Measurements from ENCODE around the gene UBAC1.
"Not testable (repeated sequence)": the region's sequence is repeated elsewhere in the genome, so short reads cannot be mapped to it uniquely, and the experiment has no call there.

Gene UBAC1

GRCh38 chr9:135978642-135979546 lies 17.7 kb upstream of the UBAC1 start:
- DNase-seq (ENCODE audit: low read depth in 2 of 2) = no peak

GRCh38 chr9:135976944-135977343 lies 15.8 kb upstream of the UBAC1 start:
- no peak for DNase-seq (ENCODE audit: low read depth in 2 of 2)

GRCh38 chr9:135976531-135976930 lies 15.4 kb upstream of the UBAC1 start:
- no peak for DNase-seq (ENCODE audit: low read depth in 2 of 2)

GRCh38 chr9:135975834-135976233 lies 14.7 kb upstream of the UBAC1 start:
- DNase-seq (ENCODE audit: low read depth in 2 of 2) = no peak

- DNase-seq (ENCODE audit: low read depth in 2 of 2) = no peak
Observed at GRCh38 chr9:135974220-135974573, 13.0 kb upstream of the UBAC1 start.

GRCh38 chr9:135973277-135974219 lies 12.4 kb upstream of the UBAC1 start:
- DNase-seq (ENCODE audit: low read depth in 2 of 2) = no peak

- no peak for DNase-seq (ENCODE audit: low read depth in 2 of 2)
Observed at GRCh38 chr9:135971892-135972291, 10.7 kb upstream of the UBAC1 start.

- DNase-seq (ENCODE audit: low read depth in 2 of 2) = no peak
Observed at GRCh38 chr9:135971111-135971766, 10.1 kb upstream of the UBAC1 start.

GRCh38 chr9:135970128-135970815 lies 9.1 kb upstream of the UBAC1 start:
- no peak for DNase-seq (ENCODE audit: low read depth in 2 of 2)

GRCh38 chr9:135969064-135969683 lies 8.0 kb upstream of the UBAC1 start:
- no peak for DNase-seq (ENCODE audit: low read depth in 2 of 2)

GRCh38 chr9:135968601-135969000 lies 7.4 kb upstream of the UBAC1 start:
- DNase-seq (ENCODE audit: low read depth in 2 of 2) = no peak

- DNase-seq (ENCODE audit: low read depth in 2 of 2) = no peak
Observed at GRCh38 chr9:135968083-135968476, 6.9 kb upstream of the UBAC1 start.

GRCh38 chr9:135966916-135967260 lies 5.7 kb upstream of the UBAC1 start:
- not testable (repeated sequence) for DNase-seq (ENCODE audit: low read depth in 2 of 2)

GRCh38 chr9:135965124-135965756 lies 4.1 kb upstream of the UBAC1 start:
- no peak for DNase-seq (ENCODE audit: low read depth in 2 of 2)

- no peak for DNase-seq (ENCODE audit: low read depth in 2 of 2)
Observed at GRCh38 chr9:135963938-135964337, 2.8 kb upstream of the UBAC1 start.

GRCh38 chr9:135963338-135963737 lies 2.2 kb upstream of the UBAC1 start:
- DNase-seq (ENCODE audit: low read depth in 2 of 2) = no peak

- no peak for DNase-seq (ENCODE audit: low read depth in 2 of 2)
Observed at GRCh38 chr9:135962696-135963307, 1.6 kb upstream of the UBAC1 start.

GRCh38 chr9:135961811-135962695 lies 880 bp upstream of the UBAC1 start:
- no peak for DNase-seq (ENCODE audit: low read depth in 2 of 2)

All from stimulated activated CD4-positive, alpha-beta T cell treated with anti-CD3 and anti-CD28 coated beads, Interleukin-12 subunit alpha, Interleukin-12 subunit beta, amount 100 ng/mL, for 24 hours (primary cell).